HG02884 (cell line): Measurements from ENCODE around the gene PGA3.
"Not testable (repeated sequence)": the region's sequence is repeated elsewhere in the genome, so short reads cannot be mapped to it uniquely, and the experiment has no call there.

Source experiments
- ATAC-seq: cut with Tn5 transposase; IDR thresholded peaks from one replicate; pipeline ENCODE4 v1.9.1; 2021; ENCODE audit warnings: mild to moderate bottlenecking, moderate library complexity; ENCODE audit not compliant: unreplicated experiment

PGA3 gene

GRCh38 chr11:61202950-61203746, at the start of gene PGA3:
Gene PGA3 (plus strand): TSS chr11:61203515. CDS start chr11:61203565, 50 bp downstream.
- not testable (repeated sequence) for ATAC-seq

- no peak for ATAC-seq
Observed at GRCh38 chr11:61153593-61154095, 49.7 kb upstream of the PGA3 start.

GRCh38 chr11:61154528-61154927, 48.8 kb upstream of the PGA3 start:
- ATAC-seq: no peak

- no peak for ATAC-seq
Observed at GRCh38 chr11:61155312-61155711, 48.0 kb upstream of the PGA3 start.

GRCh38 chr11:61155741-61156140, 47.6 kb upstream of the PGA3 start:
- no peak for ATAC-seq

- no peak for ATAC-seq
Observed at GRCh38 chr11:61157743-61158142, 45.6 kb upstream of the PGA3 start.

GRCh38 chr11:61158691-61159381, 44.5 kb upstream of the PGA3 start:
- no peak for ATAC-seq

GRCh38 chr11:61160487-61161189, 42.7 kb upstream of the PGA3 start:
- no peak for ATAC-seq

GRCh38 chr11:61161190-61162091, 41.9 kb upstream of the PGA3 start, which contains the start of gene VPS37C:
Gene VPS37C (minus strand): TSS chr11:61161426. CDS start chr11:61138829, 22,597 bp downstream.
- ATAC-seq: peak; percentile 67

GRCh38 chr11:61162092-61162941, 41.0 kb upstream of the PGA3 start:
- no peak for ATAC-seq

GRCh38 chr11:61163021-61163420, 40.3 kb upstream of the PGA3 start:
- no peak for ATAC-seq

GRCh38 chr11:61163714-61164605, 39.4 kb upstream of the PGA3 start:
- ATAC-seq: no peak

GRCh38 chr11:61164606-61165424, 38.5 kb upstream of the PGA3 start:
- no peak for ATAC-seq

GRCh38 chr11:61165785-61166184, 37.5 kb upstream of the PGA3 start:
- ATAC-seq: not testable (repeated sequence)

- not testable (repeated sequence) for ATAC-seq
Observed at GRCh38 chr11:61166331-61166730, 37.0 kb upstream of the PGA3 start.

- no peak for ATAC-seq
Observed at GRCh38 chr11:61168042-61168688, 35.1 kb upstream of the PGA3 start.

GRCh38 chr11:61168800-61169199, 34.5 kb upstream of the PGA3 start:
- no peak for ATAC-seq
